Fibroblast of lung (primary cell): Measurements from ENCODE around the gene BCO1. TPM values are rescaled to one million over a fixed set of nuclear protein-coding genes. Genes with fewer than 3 reads are reported as not detected.

ENCODE experiments used
- DNase-seq, 2 donors: peaks; one replicate each; pipeline versions ENCODE4 v3.0.0 to v3.0.0-alpha.2; 2010; ENCODE audit warnings: low read depth in 2 of 2
- H2AFZ ChIP-seq: 2 replicates; pipeline ENCODE4 v1.5.1; 2012; ENCODE audit warnings: low read length, control low read depth, inconsistent platforms
- H3K27ac ChIP-seq: 2 replicates; pipeline ENCODE4 v1.5.1; 2011; ENCODE audit warnings: low read length, control low read depth; ENCODE audit not compliant: insufficient read depth
- H3K27me3 ChIP-seq: 2 replicates; pipeline ENCODE4 v1.5.1; 2011; ENCODE audit warnings: mild to moderate bottlenecking, low read length; ENCODE audit not compliant: control insufficient read depth, insufficient read depth
- H3K36me3 ChIP-seq: 2 replicates; pipeline ENCODE4 v1.5.1; 2011; ENCODE audit warnings: low read length; ENCODE audit not compliant: control insufficient read depth, insufficient read depth
- H3K4me1 ChIP-seq: 2 replicates; pipeline ENCODE4 v1.5.1; 2011; ENCODE audit warnings: low read length; ENCODE audit not compliant: control insufficient read depth, insufficient read depth; ENCODE audit errors: extremely low read depth
- H3K4me2 ChIP-seq: 2 replicates; pipeline ENCODE4 v1.5.1; 2011; ENCODE audit warnings: low read length, control low read depth; ENCODE audit not compliant: insufficient read depth; ENCODE audit errors: extremely low read depth
- H3K4me3 ChIP-seq, 4 experiments: fragments of 200-600 bp in 1 of 4; sonication (generic) in 1 of 4; replicated peaks in 1 of 4; 2 replicates each; pipeline ENCODE4 v1.5.1; 2011 to 2016; ENCODE audit warnings: low read length in 4 of 4, low read depth in 3 of 4, mild to moderate bottlenecking in 3 of 4, control low read depth in 2 of 4, inconsistent platforms in 1 of 4, mixed read lengths in 1 of 4; ENCODE audit not compliant: insufficient read depth in 1 of 4; ENCODE audit errors: control extremely low read depth in 1 of 4
- H3K79me2 ChIP-seq: 2 replicates; pipeline ENCODE4 v1.5.1; 2012; ENCODE audit warnings: mild to moderate bottlenecking, low read length, inconsistent platforms; ENCODE audit not compliant: control insufficient read depth, insufficient read depth
- H3K9ac ChIP-seq: 2 replicates; pipeline ENCODE4 v1.5.1; 2011; ENCODE audit warnings: mild to moderate bottlenecking, low read length, control low read depth; ENCODE audit not compliant: insufficient read depth
- H3K9me3 ChIP-seq: 2 replicates; pipeline ENCODE4 v1.5.1; 2012; ENCODE audit warnings: low read depth, low read length; ENCODE audit not compliant: control insufficient read depth, insufficient read depth
- H4K20me1 ChIP-seq: 2 replicates; pipeline ENCODE4 v1.5.1; 2011; ENCODE audit warnings: low read length; ENCODE audit not compliant: control insufficient read depth, insufficient read depth; ENCODE audit errors: extremely low read depth
- CTCF ChIP-seq, 2 donors: IDR thresholded peaks in 1 of 2; conservative IDR thresholded peaks in 1 of 2; 1 replicate in 1 of 2; 2 replicates in 1 of 2; pipeline ENCODE4 v1.5.1; 2011 to 2012; ENCODE audit warnings: low read length in 2 of 2, control low read depth in 1 of 2, inconsistent platforms in 1 of 2, low read depth in 1 of 2, mild to moderate bottlenecking in 1 of 2
- EZH2 ChIP-seq: IDR thresholded peaks from 2 replicates; pipeline ENCODE4 v1.5.1; 2012; ENCODE audit warnings: low read length, control low read depth, mild to moderate bottlenecking; ENCODE audit errors: missing control alignments
- polyA plus RNA-seq, 2 donors: library from polyadenylated mRNA; depleted of rRNA in 1 of 2; stranded (reverse) in 1 of 2; unstranded in 1 of 2; fragments of >200 nt; gene quantifications; 2 replicates each; pipeline ENCODE4 v1.2.1, GENCODE V29; 2011 to 2012; ENCODE audit warnings: missing spikeins in 1 of 2
- total RNA-seq: library from RNA; depleted of rRNA; stranded (reverse); fragments of >200 nt; gene quantifications from 2 replicates; pipeline ENCODE4 v1.2.1, GENCODE V29; 2014

Gene BCO1
- total and polyA plus RNA-seq, 2 donors (not counting 1 experiment from before 2014, with no cell fraction given) = under 0.01 to 0.05 TPM

- H3K4me3 ChIP-seq = no peak overlapping the region
- no peak overlapping the region for H3K9ac ChIP-seq
- H3K4me1 ChIP-seq = no peaks in the 10 kb centered on the region
- H2AFZ ChIP-seq = no peak overlapping the region
- H3K79me2 ChIP-seq = no peaks in the 10 kb centered on the region
- no peaks in the 10 kb centered on the region for H4K20me1 ChIP-seq
- no peaks in the 10 kb centered on the region for H3K27me3 ChIP-seq
- no peak for DNase-seq
- no peak overlapping the region for H3K27ac ChIP-seq
- TF ChIP-seq CTCF (conservative IDR thresholded peaks at IDR 0.05 in 1 of 2, IDR thresholded peaks at IDR 0.05 in 1 of 2; ENCODE audit: low read depth in 1 of 2, low read length in 2 of 2) = no peak
- no peaks in the 10 kb centered on the region for H3K9me3 ChIP-seq
- H3K36me3 ChIP-seq = no peaks in the 10 kb centered on the region
- H3K4me2 ChIP-seq = no peak overlapping the region
These were observed 21.8 kb upstream of the BCO1 start for GRCh38 chr16:81216706-81217105.

GRCh38 chr16:81219151-81219550 lies 19.3 kb upstream of the BCO1 start:
- Histone ChIP-seq H3K4me3 (no peak overlapping the region), H3K27ac (no peak overlapping the region), H3K9me3 (no peaks in the 10 kb centered on the region), H3K27me3 (peaks cover 3% of the 10 kb centered on the region), H3K36me3 (no peaks in the 10 kb centered on the region), H4K20me1 (no peaks in the 10 kb centered on the region), H3K4me2 (no peak overlapping the region), H3K79me2 (no peaks in the 10 kb centered on the region), H3K4me1 (no peaks in the 10 kb centered on the region), H3K9ac (no peak overlapping the region), H2AFZ (no peak overlapping the region)
- DNase-seq = no peak
- no peak for TF ChIP-seq CTCF (conservative IDR thresholded peaks at IDR 0.05 in 1 of 2, IDR thresholded peaks at IDR 0.05 in 1 of 2; ENCODE audit: low read depth in 1 of 2, low read length in 2 of 2)
- no peak for TF ChIP-seq EZH2

- no peak for DNase-seq
- no peak overlapping the region for H2AFZ ChIP-seq
- no peak overlapping the region for H3K9ac ChIP-seq
- H4K20me1 ChIP-seq = no peaks in the 10 kb centered on the region
- H3K4me2 ChIP-seq = no peak overlapping the region
- H3K27me3 ChIP-seq = peaks cover 3% of the 10 kb centered on the region
- no peaks in the 10 kb centered on the region for H3K4me1 ChIP-seq
- TF ChIP-seq CTCF (conservative IDR thresholded peaks at IDR 0.05 in 1 of 2, IDR thresholded peaks at IDR 0.05 in 1 of 2; ENCODE audit: low read depth in 1 of 2, low read length in 2 of 2) = no peak
- no peak for TF ChIP-seq EZH2
- H3K4me3 ChIP-seq = no peak overlapping the region
- H3K9me3 ChIP-seq = no peaks in the 10 kb centered on the region
- no peaks in the 10 kb centered on the region for H3K79me2 ChIP-seq
- H3K27ac ChIP-seq = no peak overlapping the region
- H3K36me3 ChIP-seq = no peaks in the 10 kb centered on the region
These were observed 18.1 kb upstream of the BCO1 start for GRCh38 chr16:81220349-81220748.
